ENCODE data around the gene ZCCHC3.

The ZCCHC3 gene

DNA sequence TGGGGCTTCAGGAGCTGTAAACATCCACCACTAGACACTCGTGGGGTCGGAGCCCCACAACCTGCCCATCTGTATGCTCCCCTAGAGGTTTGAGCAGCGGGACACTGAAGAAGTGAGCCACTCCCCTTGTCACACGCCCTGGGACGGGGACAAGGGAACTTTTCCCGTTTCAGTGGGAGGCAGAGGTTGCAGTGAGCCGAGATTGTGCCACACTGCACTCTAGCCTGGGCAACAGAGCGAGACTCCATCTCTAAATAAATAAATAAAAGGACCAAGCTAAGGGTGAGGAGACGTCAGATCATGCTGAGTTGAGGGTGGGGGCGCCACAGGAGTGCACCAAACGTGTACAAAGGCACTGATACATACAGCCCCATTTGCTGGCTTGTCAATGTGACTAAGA lies 8.4 kb downstream of the ZCCHC3 start:
- TF ChIP-seq, protein P1, sequence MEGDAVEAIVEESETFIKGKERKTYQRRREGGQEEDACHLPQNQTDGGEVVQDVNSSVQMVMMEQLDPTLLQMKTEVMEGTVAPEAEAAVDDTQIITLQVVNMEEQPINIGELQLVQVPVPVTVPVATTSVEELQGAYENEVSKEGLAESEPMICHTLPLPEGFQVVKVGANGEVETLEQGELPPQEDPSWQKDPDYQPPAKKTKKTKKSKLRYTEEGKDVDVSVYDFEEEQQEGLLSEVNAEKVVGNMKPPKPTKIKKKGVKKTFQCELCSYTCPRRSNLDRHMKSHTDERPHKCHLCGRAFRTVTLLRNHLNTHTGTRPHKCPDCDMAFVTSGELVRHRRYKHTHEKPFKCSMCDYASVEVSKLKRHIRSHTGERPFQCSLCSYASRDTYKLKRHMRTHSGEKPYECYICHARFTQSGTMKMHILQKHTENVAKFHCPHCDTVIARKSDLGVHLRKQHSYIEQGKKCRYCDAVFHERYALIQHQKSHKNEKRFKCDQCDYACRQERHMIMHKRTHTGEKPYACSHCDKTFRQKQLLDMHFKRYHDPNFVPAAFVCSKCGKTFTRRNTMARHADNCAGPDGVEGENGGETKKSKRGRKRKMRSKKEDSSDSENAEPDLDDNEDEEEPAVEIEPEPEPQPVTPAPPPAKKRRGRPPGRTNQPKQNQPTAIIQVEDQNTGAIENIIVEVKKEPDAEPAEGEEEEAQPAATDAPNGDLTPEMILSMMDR (IDR thresholded peaks at IDR 0.05; ENCODE audit: control insufficient read depth, extremely low read depth, insufficient read depth): no peak
- no peak overlapping the region for H3K4me3 ChIP-seq (ENCODE audit: low read depth, low read length)
- DNase-seq (ENCODE audit: low read depth): no peak

DNA sequence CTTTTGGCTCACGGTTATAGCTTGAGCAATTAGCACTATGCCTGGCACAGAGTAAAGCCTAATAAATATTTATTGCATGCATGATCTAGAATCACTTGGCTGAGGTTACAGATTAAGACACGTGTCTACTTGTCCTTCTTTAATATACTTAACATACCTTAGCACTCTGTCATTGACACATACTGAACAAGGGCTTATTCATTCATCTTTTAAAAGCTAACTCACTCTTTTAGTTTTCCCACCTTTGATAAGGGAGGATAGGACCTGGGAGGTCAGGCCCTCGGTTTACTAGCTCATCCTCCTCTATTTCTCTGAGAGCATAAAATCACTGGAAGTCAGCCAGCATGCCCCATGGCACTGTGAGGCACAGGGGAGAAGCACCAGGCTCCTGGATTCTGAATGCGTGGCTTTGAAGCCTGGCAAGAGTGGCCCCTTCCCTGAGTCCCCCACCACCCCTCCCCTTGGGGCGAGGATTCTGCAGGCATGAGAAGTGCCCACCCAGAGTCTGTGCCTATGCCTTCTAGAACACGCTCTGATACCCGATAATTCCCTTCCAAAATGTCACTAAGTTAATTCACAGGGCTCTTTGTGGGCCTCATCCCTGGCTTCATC lies 11.2 kb downstream of the ZCCHC3 start:
- no peak for DNase-seq (ENCODE audit: low read depth)
- TF ChIP-seq, protein P1 (IDR thresholded peaks at IDR 0.05; ENCODE audit: control insufficient read depth, extremely low read depth, insufficient read depth): no peak
- H3K4me3 ChIP-seq (ENCODE audit: low read depth, low read length): no peak overlapping the region

DNA sequence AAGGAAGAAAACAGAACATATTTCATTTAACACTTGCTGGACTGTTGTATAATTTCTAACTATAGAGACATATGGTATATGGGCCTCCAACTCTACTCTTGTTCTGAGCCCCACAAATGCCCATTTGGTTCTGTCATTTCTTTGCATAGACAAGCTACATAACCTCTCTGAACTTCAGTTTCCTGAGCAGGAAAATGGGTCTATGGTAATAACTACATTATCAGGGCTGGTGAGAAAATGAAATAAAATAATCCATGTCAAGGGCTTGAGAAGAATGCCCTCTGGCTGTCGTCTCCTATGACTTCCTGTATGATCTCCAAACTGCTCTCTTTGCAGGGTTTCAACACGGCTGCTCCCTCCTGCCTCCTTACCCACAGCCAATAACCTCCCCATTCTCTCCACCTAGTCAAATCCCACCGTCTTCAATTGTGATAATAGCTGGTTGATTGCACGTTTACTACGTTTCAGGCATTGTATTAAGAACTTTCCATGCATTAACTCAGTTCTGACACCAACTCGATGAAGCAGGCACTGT lies 12.0 kb downstream of the ZCCHC3 start:
- DNase-seq (ENCODE audit: low read depth): no peak
- TF ChIP-seq, protein P1 (IDR thresholded peaks at IDR 0.05; ENCODE audit: control insufficient read depth, extremely low read depth, insufficient read depth): no peak
- no peak overlapping the region for H3K4me3 ChIP-seq (ENCODE audit: low read depth, low read length)

DNA sequence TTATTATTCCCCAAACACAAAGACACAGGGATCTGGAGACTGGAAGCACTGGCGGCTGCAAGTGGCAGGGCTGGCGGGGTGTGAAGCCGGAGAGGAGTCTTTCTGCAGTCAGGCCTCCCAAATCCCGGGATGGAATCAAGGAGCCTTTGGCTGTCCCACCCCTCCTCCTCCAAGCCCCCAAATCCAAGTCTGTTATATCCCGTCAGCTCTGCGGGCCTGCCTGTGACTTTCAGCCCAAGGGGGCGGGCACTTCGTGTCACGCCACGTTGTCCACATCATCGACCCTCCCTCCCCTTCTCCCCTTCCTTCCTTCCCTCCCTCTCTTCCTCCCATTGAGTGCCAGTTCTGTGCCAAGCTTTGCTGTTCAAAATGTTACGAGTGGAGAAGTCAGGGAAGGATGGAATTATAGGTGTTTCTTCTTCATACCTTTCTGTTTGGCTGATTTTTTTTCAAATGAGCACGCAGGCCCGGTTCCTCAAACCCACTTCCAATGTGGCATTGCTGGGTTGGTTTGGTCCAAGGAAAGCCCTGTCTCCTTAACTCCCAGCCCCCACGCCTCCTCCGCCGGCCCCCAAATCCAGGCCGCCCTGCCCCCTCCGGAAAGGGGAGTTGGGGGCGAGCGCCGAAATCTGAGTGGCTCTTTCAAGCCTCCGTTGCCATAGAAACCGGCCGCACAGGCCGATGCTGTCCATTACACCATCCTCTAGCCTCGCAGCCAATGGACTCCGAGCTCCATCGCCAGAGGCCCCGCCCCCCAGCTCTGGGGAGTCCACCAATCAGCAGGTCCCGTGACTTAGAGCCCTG lies 12.7 kb downstream of the ZCCHC3 start:
- TF ChIP-seq, protein P1 (IDR thresholded peaks at IDR 0.05; ENCODE audit: control insufficient read depth, extremely low read depth, insufficient read depth): no peak
- DNase-seq (ENCODE audit: low read depth): no peak
- no peak overlapping the region for H3K4me3 ChIP-seq (ENCODE audit: low read depth, low read length)

DNA sequence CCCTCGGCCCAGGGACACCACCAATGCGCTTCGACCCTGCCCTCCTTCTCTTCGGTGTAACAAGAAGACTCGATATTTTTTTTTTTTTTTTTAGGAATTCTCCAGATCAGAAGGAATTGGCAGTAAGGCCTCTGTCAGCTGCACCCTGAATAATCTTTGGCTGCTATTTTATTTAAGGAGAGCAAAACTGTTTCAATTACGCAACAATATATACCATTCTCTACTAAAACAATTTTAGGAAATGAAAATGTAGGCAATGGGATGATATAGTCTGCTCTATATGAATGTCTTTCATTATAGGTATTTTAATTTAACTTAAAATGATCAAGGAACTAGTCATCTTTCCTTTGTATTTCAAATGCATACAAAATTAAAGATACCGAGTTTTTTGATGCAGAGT lies 13.3 kb downstream of the ZCCHC3 start:
- no peak overlapping the region for H3K4me3 ChIP-seq (ENCODE audit: low read depth, low read length)
- no peak for DNase-seq (ENCODE audit: low read depth)
- TF ChIP-seq, protein P1 (IDR thresholded peaks at IDR 0.05; ENCODE audit: control insufficient read depth, extremely low read depth, insufficient read depth): no peak

DNA sequence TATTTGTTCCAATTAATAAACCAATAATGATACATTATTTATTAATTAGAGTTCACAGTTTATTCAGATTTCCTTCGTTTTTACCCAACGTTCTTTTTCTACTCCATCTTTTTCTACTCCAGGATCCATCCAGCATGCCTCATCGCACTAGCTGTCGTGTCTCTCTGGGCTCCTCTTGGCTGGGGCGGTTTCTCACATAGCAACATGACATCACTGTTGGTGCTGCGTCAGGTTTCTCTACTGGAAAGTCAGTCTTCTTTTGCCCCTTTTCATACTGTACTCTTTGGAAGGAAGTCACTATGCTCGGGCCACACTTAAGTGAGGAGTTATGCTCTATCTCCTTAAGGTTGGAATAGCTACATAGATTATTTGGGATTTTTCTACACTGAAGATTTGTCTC lies 14.2 kb downstream of the ZCCHC3 start:
- DNase-seq (ENCODE audit: low read depth): no peak
- TF ChIP-seq, protein P1 (IDR thresholded peaks at IDR 0.05; ENCODE audit: control insufficient read depth, extremely low read depth, insufficient read depth): no peak

More for the DNA sequence above, 14.2 kb downstream of the ZCCHC3 start:
- H3K4me3 ChIP-seq (ENCODE audit: low read depth, low read length): no peak overlapping the region
